Endothelial cell (in vitro differentiated cells): Measurements from ENCODE around the gene AUTS2. TPM values are rescaled to one million over a fixed set of nuclear protein-coding genes. Genes with fewer than 3 reads are reported as not detected.

Experiments
- DNase-seq: peaks from one replicate; pipeline ENCODE4 v3.0.0; 2021; ENCODE audit warnings: low spot score
- H3K27ac Mint-ChIP-seq: one replicate; pipeline ENCODE4 v1.8.0; 2021; ENCODE audit warnings: mixed read lengths, inconsistent platforms; ENCODE audit not compliant: unreplicated experiment
- H3K27me3 Mint-ChIP-seq: one replicate; pipeline ENCODE4 v1.8.0; 2021; ENCODE audit warnings: mild to moderate bottlenecking, moderate library complexity, mixed read lengths, inconsistent platforms; ENCODE audit not compliant: unreplicated experiment
- H3K36me3 Mint-ChIP-seq: one replicate; pipeline ENCODE4 v1.8.0; 2021; ENCODE audit warnings: mild to moderate bottlenecking, low read depth, mixed read lengths, inconsistent platforms; ENCODE audit not compliant: unreplicated experiment
- H3K4me1 Mint-ChIP-seq: one replicate; pipeline ENCODE4 v1.8.0; 2021; ENCODE audit warnings: mild to moderate bottlenecking, mixed read lengths, inconsistent platforms; ENCODE audit not compliant: unreplicated experiment
- H3K4me3 Mint-ChIP-seq: one replicate; pipeline ENCODE4 v1.8.0; 2021; ENCODE audit warnings: mild to moderate bottlenecking, mixed read lengths, inconsistent platforms; ENCODE audit not compliant: unreplicated experiment
- H3K9me3 Mint-ChIP-seq: one replicate; pipeline ENCODE4 v1.8.0; 2021; ENCODE audit warnings: mixed read lengths, inconsistent platforms; ENCODE audit not compliant: unreplicated experiment
- total RNA-seq: library from RNA; stranded (reverse); fragmentation: NEBNext Ultra II Directional; extraction: Animal tissue kit (Norgen Biotek cat#: 25700); gene quantifications from one replicate; pipeline ENCODE4 v1.2.1, GENCODE V29; 2021; ENCODE audit not compliant: unreplicated experiment
- TF ChIP-seq, protein P1 (sequence below): fragments of 200-600 bp; sonication (generic); IDR thresholded peaks from one replicate; pipeline ENCODE4 v1.5.0; 2021; ENCODE audit warnings: antibody characterized with exemption; ENCODE audit not compliant: unreplicated experiment

AUTS2 gene
- total RNA-seq, 1 donor from 2014 or later, result 103 TPM

DNA sequence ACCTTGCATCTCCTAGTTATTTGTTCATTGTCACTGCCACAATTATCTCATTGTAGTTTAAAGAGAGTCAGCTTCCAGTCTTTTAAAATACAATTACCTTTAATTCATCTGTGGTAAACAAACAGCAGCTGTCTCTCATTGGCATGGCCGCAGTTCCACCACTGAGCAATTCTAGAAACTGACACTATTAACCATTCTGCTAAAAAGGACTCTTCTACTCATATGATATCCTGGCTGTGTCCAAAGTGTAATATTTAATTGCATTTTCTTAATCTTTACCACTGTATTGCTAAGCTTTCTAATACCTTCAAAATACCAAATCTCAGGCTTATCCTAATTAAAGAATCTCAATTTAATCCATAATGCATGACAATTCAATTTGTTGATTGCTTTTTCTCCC lies 639.0 kb downstream of the AUTS2 start:
- peaks cover 2% of the 10 kb centered on the region for H3K27me3 Mint-ChIP-seq
- TF ChIP-seq, protein P1, sequence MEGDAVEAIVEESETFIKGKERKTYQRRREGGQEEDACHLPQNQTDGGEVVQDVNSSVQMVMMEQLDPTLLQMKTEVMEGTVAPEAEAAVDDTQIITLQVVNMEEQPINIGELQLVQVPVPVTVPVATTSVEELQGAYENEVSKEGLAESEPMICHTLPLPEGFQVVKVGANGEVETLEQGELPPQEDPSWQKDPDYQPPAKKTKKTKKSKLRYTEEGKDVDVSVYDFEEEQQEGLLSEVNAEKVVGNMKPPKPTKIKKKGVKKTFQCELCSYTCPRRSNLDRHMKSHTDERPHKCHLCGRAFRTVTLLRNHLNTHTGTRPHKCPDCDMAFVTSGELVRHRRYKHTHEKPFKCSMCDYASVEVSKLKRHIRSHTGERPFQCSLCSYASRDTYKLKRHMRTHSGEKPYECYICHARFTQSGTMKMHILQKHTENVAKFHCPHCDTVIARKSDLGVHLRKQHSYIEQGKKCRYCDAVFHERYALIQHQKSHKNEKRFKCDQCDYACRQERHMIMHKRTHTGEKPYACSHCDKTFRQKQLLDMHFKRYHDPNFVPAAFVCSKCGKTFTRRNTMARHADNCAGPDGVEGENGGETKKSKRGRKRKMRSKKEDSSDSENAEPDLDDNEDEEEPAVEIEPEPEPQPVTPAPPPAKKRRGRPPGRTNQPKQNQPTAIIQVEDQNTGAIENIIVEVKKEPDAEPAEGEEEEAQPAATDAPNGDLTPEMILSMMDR, result no peak
- no peaks in the 10 kb centered on the region for H3K9me3 Mint-ChIP-seq
- H3K36me3 Mint-ChIP-seq, result no peaks in the 10 kb centered on the region
- H3K4me3 Mint-ChIP-seq, result no peak overlapping the region
- DNase-seq, result no peak
- no peak overlapping the region for H3K27ac Mint-ChIP-seq
- peaks cover 7% of the 10 kb centered on the region for H3K4me1 Mint-ChIP-seq

DNA sequence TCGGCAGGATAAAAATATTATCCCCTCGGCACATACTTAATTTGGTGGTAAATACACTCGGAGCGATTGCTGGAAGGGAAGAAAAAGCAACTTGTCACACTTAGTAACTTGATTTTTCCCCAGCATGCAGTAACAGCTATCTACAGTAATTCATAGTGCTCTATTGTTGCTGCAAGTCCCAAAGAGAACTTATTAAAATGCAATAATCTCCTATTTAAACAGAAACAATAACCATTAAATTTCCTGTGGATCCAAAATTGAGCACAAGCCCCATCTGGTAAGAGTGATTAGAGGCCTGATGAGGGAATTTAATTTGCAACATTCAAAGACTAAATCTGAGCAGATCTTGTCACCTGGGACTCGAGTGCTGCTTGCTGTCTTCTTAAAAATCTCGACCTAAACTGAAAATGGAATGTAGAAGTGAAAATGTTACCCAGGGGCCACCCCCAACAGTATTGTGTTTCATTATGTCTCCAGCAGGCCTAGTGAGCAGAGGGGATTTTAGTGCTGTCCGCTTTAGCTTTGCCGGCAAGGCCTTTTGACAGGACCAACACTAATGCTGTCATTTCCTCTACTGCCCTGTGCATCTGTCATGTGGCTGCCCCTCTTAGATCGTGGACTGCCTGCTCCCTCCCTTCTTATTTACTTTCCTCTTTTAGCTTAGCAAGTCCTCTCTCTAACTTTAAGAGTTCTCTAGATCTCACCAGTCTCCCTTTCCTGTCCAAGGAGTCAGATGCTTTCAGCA lies 639.7 kb downstream of the AUTS2 start:
- Mint-ChIP-seq H3K9me3 (no peaks in the 10 kb centered on the region), H3K4me1 (peaks cover 7% of the 10 kb centered on the region), H3K27ac (no peak overlapping the region), H3K36me3 (no peaks in the 10 kb centered on the region), H3K27me3 (peaks cover 2% of the 10 kb centered on the region), H3K4me3 (no peak overlapping the region)
- no peak for DNase-seq
- TF ChIP-seq, protein P1, result no peak

DNA sequence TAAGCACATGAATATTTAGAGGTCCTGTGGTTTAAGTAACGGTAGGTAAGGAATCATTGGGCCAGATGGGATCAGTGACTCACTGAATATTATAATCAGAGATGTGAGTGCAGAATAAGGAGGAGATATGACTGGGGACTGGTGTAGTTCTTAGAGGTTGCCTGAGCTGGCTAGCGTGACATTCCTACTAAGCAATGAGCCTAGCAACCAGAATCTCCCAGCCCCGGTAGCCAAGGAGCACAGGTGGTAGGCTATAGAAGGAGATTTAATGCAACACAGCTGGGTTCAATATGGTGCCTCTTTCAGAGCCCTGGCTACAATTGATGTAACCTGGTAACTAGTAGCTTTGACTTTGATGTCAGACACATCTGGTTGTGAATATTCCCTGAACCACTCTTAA lies 641.6 kb downstream of the AUTS2 start:
- TF ChIP-seq, protein P1, result no peak
- H3K4me1 Mint-ChIP-seq, result peaks cover 7% of the 10 kb centered on the region

DNA sequence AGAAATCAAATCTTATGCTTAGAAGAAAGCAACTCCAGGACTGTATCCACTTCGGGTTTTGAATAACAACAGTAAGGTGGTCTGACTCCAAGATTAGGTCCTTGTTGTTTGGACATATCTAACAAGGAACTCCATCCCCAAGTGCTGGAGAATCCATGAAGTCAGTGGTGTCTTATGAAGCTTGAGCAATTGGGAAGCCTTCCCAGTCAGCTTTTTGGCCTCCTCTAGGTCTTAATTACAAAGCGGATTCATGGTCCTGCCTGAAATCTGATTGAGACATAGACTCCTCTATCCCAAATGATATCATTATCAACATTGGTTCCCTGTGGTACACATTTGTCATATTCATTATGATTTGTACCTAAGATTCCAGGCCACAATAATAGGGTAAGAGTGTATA lies 642.6 kb downstream of the AUTS2 start:
- H3K27me3 Mint-ChIP-seq, result no peaks in the 10 kb centered on the region
- TF ChIP-seq, protein P1, result no peak
- peaks cover 7% of the 10 kb centered on the region for H3K4me1 Mint-ChIP-seq
- no peak for DNase-seq
- H3K36me3 Mint-ChIP-seq, result no peaks in the 10 kb centered on the region
- no peak overlapping the region for H3K4me3 Mint-ChIP-seq
- no peaks in the 10 kb centered on the region for H3K9me3 Mint-ChIP-seq
- H3K27ac Mint-ChIP-seq, result no peak overlapping the region

More for the DNA sequence above, 641.6 kb downstream of the AUTS2 start:
- H3K4me3 Mint-ChIP-seq, result no peak overlapping the region
- no peak for DNase-seq
- no peaks in the 10 kb centered on the region for H3K9me3 Mint-ChIP-seq
- no peaks in the 10 kb centered on the region for H3K36me3 Mint-ChIP-seq
- no peaks in the 10 kb centered on the region for H3K27me3 Mint-ChIP-seq
- H3K27ac Mint-ChIP-seq, result no peak overlapping the region

DNA sequence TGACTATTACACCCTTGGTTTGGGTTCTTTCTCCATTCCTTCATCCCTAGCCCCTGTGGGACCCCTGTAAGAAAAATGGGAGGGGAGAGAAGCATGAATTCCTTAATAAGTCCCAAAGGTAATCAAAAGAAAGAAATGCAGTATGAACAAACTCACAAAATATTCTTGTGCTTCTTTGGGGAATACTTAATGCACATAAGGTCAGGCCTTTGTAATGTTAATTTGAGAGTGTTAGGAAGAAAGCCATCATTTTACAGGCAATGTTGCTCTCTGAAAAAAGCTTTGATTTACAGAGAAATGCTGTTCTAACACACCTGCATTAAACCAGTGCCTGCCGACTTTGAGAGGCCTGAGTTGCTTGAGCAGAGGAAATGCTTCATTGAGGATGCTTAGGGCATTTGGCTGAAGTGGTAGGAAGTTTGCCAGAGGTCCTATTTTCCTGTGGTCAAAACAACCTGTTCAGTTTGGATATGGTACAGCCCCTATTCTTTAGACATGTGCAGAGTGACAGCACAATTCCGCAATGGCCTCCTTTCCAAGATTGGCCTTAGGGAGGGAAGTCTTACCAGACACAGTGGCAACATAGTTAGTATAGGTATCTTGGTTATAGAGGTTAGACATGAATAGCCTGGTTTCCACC lies 643.4 kb downstream of the AUTS2 start:
- no peaks in the 10 kb centered on the region for H3K27me3 Mint-ChIP-seq
- H3K9me3 Mint-ChIP-seq, result no peaks in the 10 kb centered on the region
- H3K36me3 Mint-ChIP-seq, result no peaks in the 10 kb centered on the region
- no peak overlapping the region for H3K27ac Mint-ChIP-seq
- TF ChIP-seq, protein P1, result no peak
- H3K4me3 Mint-ChIP-seq, result no peak overlapping the region
- H3K4me1 Mint-ChIP-seq, result peaks cover 7% of the 10 kb centered on the region
- DNase-seq, result no peak
